H9 (cell line): ENCODE measurements around the gene DACH1. TPM values are rescaled to one million over a fixed set of nuclear protein-coding genes. Genes with fewer than 3 reads are reported as not detected.

ENCODE experiments used
- DNase-seq: peaks from one replicate; pipeline ENCODE4 v3.0.0-alpha.2; 2017
- H2AFZ ChIP-seq: one replicate; pipeline ENCODE4 v1.6.1; 2013; ENCODE audit warnings: mild to moderate bottlenecking, low read length, control low read depth, moderate library complexity
- H2AK5ac ChIP-seq: 2 replicates; pipeline ENCODE4 v1.6.1; 2013; ENCODE audit warnings: low read length, control low read depth, mixed read lengths; ENCODE audit not compliant: insufficient read length
- H2BK120ac ChIP-seq: one replicate; pipeline ENCODE4 v1.6.1; 2013; ENCODE audit warnings: low read depth, mild to moderate bottlenecking, low read length, control low read depth, inconsistent platforms; ENCODE audit not compliant: poor library complexity, severe bottlenecking
- H2BK12ac ChIP-seq: 2 replicates; pipeline ENCODE4 v1.6.1; 2013; ENCODE audit warnings: low read length, control low read depth, mixed read lengths, low read depth; ENCODE audit not compliant: insufficient read length
- H2BK15ac ChIP-seq: 2 replicates; pipeline ENCODE4 v1.6.1; 2013; ENCODE audit warnings: low read depth, low read length, control low read depth
- H2BK20ac ChIP-seq: one replicate; pipeline ENCODE4 v1.6.1; 2013; ENCODE audit warnings: low read depth, mild to moderate bottlenecking, low read length, control low read depth, inconsistent platforms; ENCODE audit not compliant: poor library complexity, severe bottlenecking
- H2BK5ac ChIP-seq: 2 replicates; pipeline ENCODE4 v1.6.1; 2013; ENCODE audit warnings: low read length, control low read depth, mixed read lengths; ENCODE audit not compliant: insufficient read length
- H3K14ac ChIP-seq: 2 replicates; pipeline ENCODE4 v1.6.1; 2013; ENCODE audit warnings: low read length, control low read depth; ENCODE audit not compliant: insufficient read depth
- H3K18ac ChIP-seq: 2 replicates; pipeline ENCODE4 v1.6.1; 2013; ENCODE audit warnings: low read depth, mild to moderate bottlenecking, mixed read lengths, low read length, control low read depth; ENCODE audit not compliant: insufficient read length
- H3K23ac ChIP-seq: 2 replicates; pipeline ENCODE4 v1.6.1; 2013; ENCODE audit warnings: low read length, control low read depth, mixed read lengths, low read depth; ENCODE audit not compliant: insufficient read length
- H3K23me2 ChIP-seq: 2 replicates; pipeline ENCODE4 v1.6.1; 2013; ENCODE audit warnings: low read depth, mild to moderate bottlenecking, mixed read lengths, low read length, control low read depth; ENCODE audit not compliant: insufficient read length, poor library complexity, severe bottlenecking
- H3K27ac ChIP-seq: 2 replicates; pipeline ENCODE4 v1.5.1; 2013; ENCODE audit warnings: low read length, control low read depth, mixed read lengths, low read depth; ENCODE audit not compliant: insufficient read length
- H3K27me3 ChIP-seq: 2 replicates; pipeline ENCODE4 v1.6.1; 2013; ENCODE audit warnings: low read length, control low read depth, inconsistent platforms; ENCODE audit not compliant: insufficient read depth
- H3K4ac ChIP-seq: 2 replicates; pipeline ENCODE4 v1.6.1; 2013; ENCODE audit warnings: low read depth, mild to moderate bottlenecking, control low read depth, inconsistent platforms, low read length, moderate library complexity
- H3K4me1 ChIP-seq: 2 replicates; pipeline ENCODE4 v1.6.1; 2013; ENCODE audit warnings: low read length, control low read depth, inconsistent platforms; ENCODE audit not compliant: insufficient read depth
- H3K4me2 ChIP-seq: 2 replicates; pipeline ENCODE4 v1.6.1; 2013; ENCODE audit warnings: low read length, control low read depth, mixed read lengths; ENCODE audit not compliant: insufficient read length, insufficient read depth
- H3K56ac ChIP-seq: 2 replicates; pipeline ENCODE4 v1.6.1; 2013; ENCODE audit warnings: low read depth, mild to moderate bottlenecking, mixed read lengths, low read length, control low read depth; ENCODE audit not compliant: insufficient read length
- H3K79me1 ChIP-seq: 2 replicates; pipeline ENCODE4 v1.6.1; 2013; ENCODE audit warnings: low read depth, mild to moderate bottlenecking, moderate library complexity, low read length, control low read depth, inconsistent platforms; ENCODE audit not compliant: insufficient read depth, poor library complexity, severe bottlenecking
- H3K79me2 ChIP-seq: 2 replicates; pipeline ENCODE4 v1.6.1; 2013; ENCODE audit warnings: low read length, control low read depth, inconsistent platforms; ENCODE audit not compliant: insufficient read depth
- H3K9ac ChIP-seq: 2 replicates; pipeline ENCODE4 v1.6.1; 2013; ENCODE audit warnings: low read length, control low read depth, mixed read lengths; ENCODE audit not compliant: insufficient read length; ENCODE audit errors: extremely low read depth
- H3K9me3 ChIP-seq: one replicate; pipeline ENCODE4 v1.6.1; 2013; ENCODE audit warnings: low read depth, low read length, inconsistent platforms; ENCODE audit not compliant: control insufficient read depth
- H3T11ph ChIP-seq: one replicate; pipeline ENCODE4 v1.6.1; 2013; ENCODE audit warnings: mild to moderate bottlenecking, low read length, control low read depth, inconsistent platforms
- H4K20me1 ChIP-seq: one replicate; pipeline ENCODE4 v1.6.1; 2013; ENCODE audit not compliant: control insufficient read depth, insufficient read length, insufficient read depth
- H4K5ac ChIP-seq: 2 replicates; pipeline ENCODE4 v1.6.1; 2013; ENCODE audit warnings: low read depth, mild to moderate bottlenecking, mixed read lengths, low read length, control low read depth; ENCODE audit not compliant: insufficient read length
- H4K8ac ChIP-seq: replicated peaks from 2 replicates; pipeline ENCODE4 v1.6.1; 2013; ENCODE audit warnings: low read length, control low read depth, mixed read lengths, low read depth; ENCODE audit not compliant: insufficient read length
- H4K91ac ChIP-seq: 2 replicates; pipeline ENCODE4 v1.6.1; 2013; ENCODE audit warnings: low read depth, mild to moderate bottlenecking, moderate library complexity, mixed read lengths, low read length, control low read depth; ENCODE audit not compliant: insufficient read length
- H3K27ac Mint-ChIP-seq, 3 experiments: 2 replicates in 2 of 3; 3 replicates in 1 of 3; pipeline ENCODE4 v1.8.0; 2020 to 2021; ENCODE audit warnings: mixed read lengths in 3 of 3, mild to moderate bottlenecking in 1 of 3, moderate library complexity in 1 of 3
- H3K27me3 Mint-ChIP-seq: 2 replicates; pipeline ENCODE4 v1.8.0; 2021; ENCODE audit warnings: low read depth, mild to moderate bottlenecking, moderate library complexity, mixed read lengths
- H3K36me3 Mint-ChIP-seq, 3 experiments: 2 replicates in 2 of 3; 3 replicates in 1 of 3; pipeline ENCODE4 v1.8.0; 2020 to 2021; ENCODE audit warnings: low read depth in 3 of 3, mixed read lengths in 3 of 3; ENCODE audit not compliant: insufficient read depth in 1 of 3
- H3K4me1 Mint-ChIP-seq, 2 experiments: 2 replicates each; pipeline ENCODE4 v1.8.0; 2020; ENCODE audit warnings: mixed read lengths in 2 of 2
- H3K4me3 Mint-ChIP-seq, 2 experiments: 2 replicates in 1 of 2; 3 replicates in 1 of 2; pipeline ENCODE4 v1.8.0; 2020 to 2021; ENCODE audit warnings: mild to moderate bottlenecking in 2 of 2, mixed read lengths in 2 of 2, moderate library complexity in 1 of 2
- H3K9me3 Mint-ChIP-seq, 2 experiments: 2 replicates in 1 of 2; 3 replicates in 1 of 2; pipeline ENCODE4 v1.8.0; 2020; ENCODE audit warnings: mild to moderate bottlenecking in 2 of 2, mixed read lengths in 2 of 2, moderate library complexity in 1 of 2
- CTCF ChIP-seq: fragments of 200-600 bp; sonication (generic); conservative IDR thresholded peaks from 3 replicates; pipeline ENCODE4 v1.8.0; 2021; ENCODE audit warnings: antibody characterized with exemption, mild to moderate bottlenecking
- WGBS: extraction: QIAGEN DNeasy Blood & Tissue Kit; methylation state at CpG from one replicate; pipeline ENCODE4 v1.1.7; 2013; ENCODE audit warnings: missing lambda C conversion rate, low lambda C conversion rate, mixed read lengths; ENCODE audit not compliant: insufficient read length; ENCODE audit errors: extremely low coverage; 5-methylcytosine and 5-hydroxymethylcytosine counted together
- total RNA-seq: library from RNA; stranded (reverse); gene quantifications from 2 replicates; pipeline ENCODE4 v1.2.1, GENCODE V29; 2021

The DACH1 gene
- total RNA-seq, 1 experiment from 2014 or later = not detected

- no peak overlapping the region for H2AFZ ChIP-seq
- no peak overlapping the region for H3K27ac Mint-ChIP-seq
Measured at GRCh38 chr13:71828117-71828516, 38.9 kb downstream of the DACH1 start.

More at GRCh38 chr13:71828117-71828516, 38.9 kb downstream of the DACH1 start:
- no peak overlapping the region for H4K5ac ChIP-seq
- no peak overlapping the region for H4K91ac ChIP-seq
- no peaks in the 10 kb centered on the region for H4K20me1 ChIP-seq
- no peak overlapping the region for H2BK5ac ChIP-seq
- no peak overlapping the region for H2BK20ac ChIP-seq
- H3K79me1 ChIP-seq = no peaks in the 10 kb centered on the region
- no peak overlapping the region for H3T11ph ChIP-seq
- no peak overlapping the region for H2AK5ac ChIP-seq
- H3K79me2 ChIP-seq = no peaks in the 10 kb centered on the region
- peaks cover 6 to 8% of the 10 kb centered on the region in 2 experiments for H3K4me1 Mint-ChIP-seq
- WGBS = no CpG with 5 or more reads among the region's 6 CpGs
- no peak overlapping the region for H3K18ac ChIP-seq
- H2BK120ac ChIP-seq = no peak overlapping the region
- no peak overlapping the region for H3K4me3 Mint-ChIP-seq
- H3K27me3 ChIP-seq = no peaks in the 10 kb centered on the region
- no peaks in the 10 kb centered on the region for H3K23me2 ChIP-seq
- no peak overlapping the region for H3K56ac ChIP-seq
- no peaks in the 10 kb centered on the region for H3K9me3 ChIP-seq
- H4K8ac ChIP-seq = no peak overlapping the region
- no peak overlapping the region for H3K4me2 ChIP-seq
- no peaks in the 10 kb centered on the region for H3K4me1 ChIP-seq
- H3K23ac ChIP-seq = no peak overlapping the region
- no peak overlapping the region for H3K27ac ChIP-seq
- TF ChIP-seq CTCF = no peak
- H2BK12ac ChIP-seq = no peak overlapping the region
- no peak overlapping the region for H2BK15ac ChIP-seq
- H3K9ac ChIP-seq = no peak overlapping the region
- no peak for DNase-seq
- no peak overlapping the region for H3K14ac ChIP-seq
- H3K36me3 Mint-ChIP-seq = no peaks in the 10 kb centered on the region
- no peaks in the 10 kb centered on the region for H3K9me3 Mint-ChIP-seq
- H3K4ac ChIP-seq = no peak overlapping the region
- peaks cover 8% of the 10 kb centered on the region for H3K27me3 Mint-ChIP-seq
